Amniotic epithelial cell (primary cell): Measurements from ENCODE around the gene FKRP.

Experiments
- DNase-seq: peaks from one replicate; pipeline ENCODE4 v3.0.0-alpha.2; 2010; ENCODE audit warnings: low read depth

The FKRP gene

GRCh38 chr19:46732172-46732938 lies 13.5 kb upstream of the FKRP start:
- peak; percentile 50 for DNase-seq

DNA sequence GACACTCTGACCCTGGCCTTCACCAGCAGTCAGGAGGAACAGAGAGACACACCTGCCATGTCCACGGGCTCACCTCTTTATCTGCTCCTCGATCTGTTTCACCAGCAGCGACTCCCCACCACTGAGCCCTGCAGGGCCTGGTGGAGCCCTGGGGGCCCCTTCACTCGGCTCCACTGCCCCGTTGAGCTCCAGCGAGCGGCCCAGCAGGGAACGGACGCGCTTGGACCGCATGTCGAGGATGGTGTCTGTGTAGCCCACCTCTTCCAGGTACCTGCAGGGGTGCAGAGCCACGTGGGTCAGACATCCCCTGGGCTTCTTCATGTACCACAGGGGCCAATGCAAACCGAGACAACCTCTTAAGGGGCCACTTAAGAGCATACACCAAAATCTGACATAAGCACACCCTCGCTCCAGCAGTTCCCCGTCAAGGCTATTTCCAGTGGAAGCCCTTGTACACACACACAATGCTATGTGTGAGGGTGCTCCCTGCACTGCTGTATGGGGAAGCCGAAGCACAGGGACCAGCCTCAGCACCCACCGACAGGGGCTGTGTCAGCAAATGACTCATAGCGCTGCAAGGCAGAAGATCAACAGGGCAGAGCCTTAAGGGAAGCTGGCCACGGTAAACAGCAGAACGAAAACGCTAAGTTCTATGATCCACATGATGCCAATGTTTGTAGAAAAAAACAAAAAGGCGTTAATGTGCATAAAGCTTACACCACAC lies 12.7 kb upstream of the FKRP start:
- peak; percentile 65 for DNase-seq

GRCh38 chr19:46733690-46734292 lies 12.1 kb upstream of the FKRP start:
- DNase-seq, result no peak

DNA sequence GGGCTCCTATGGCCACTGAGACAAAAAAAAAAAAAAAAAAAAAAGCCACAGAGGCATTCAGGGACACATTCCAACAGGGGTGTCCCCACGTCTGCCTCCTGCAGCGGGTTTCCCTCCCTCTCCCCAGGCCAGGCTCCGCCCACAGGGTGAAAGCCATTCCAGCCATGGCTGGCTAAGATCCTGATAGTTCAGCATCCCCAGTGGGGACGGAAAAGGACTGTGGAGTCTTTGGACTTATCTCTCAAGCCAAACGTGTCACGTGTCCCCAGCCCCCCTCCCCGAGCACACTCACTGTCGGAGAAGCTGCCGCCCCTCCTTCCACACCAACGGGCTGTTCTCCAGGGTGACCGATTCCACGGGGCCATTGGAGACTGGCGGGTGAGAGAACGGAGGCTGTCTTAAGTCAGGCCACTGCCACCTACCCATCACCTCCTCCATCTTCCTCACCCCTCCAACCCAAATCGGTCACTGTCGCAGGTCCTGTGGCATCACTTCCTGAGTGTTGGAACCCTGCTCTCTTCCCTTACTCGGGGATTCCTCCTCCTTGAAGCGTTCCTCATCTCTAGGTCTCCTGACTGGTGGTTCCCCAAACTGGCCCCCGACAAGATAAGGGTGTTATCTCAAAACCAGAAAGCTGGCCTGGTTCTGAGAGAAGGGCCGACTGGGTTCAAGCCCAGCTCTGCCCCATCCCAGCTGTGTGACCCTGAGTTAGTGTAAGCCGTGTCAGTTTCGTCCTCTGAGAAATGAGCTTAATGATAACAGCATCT lies 9.1 kb upstream of the FKRP start:
- no peak for DNase-seq

DNA sequence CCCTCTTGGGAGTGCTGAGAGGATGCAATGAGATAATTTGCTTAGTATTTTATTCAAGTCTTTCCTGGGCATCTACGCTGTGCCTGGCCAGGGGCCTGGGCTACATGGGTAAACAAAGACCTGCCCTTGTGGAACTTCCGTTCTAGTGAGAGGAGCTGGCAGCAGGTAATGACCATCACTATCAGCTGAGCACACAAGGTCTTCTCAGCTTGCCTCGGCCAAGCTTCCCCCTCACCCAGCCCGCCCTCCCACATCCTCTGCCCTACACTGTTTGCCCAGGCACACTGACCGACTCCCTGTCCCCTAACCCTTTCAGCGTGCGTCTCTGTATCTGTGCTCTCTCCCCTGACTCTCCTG lies 8.6 kb upstream of the FKRP start:
- no peak for DNase-seq

DNA sequence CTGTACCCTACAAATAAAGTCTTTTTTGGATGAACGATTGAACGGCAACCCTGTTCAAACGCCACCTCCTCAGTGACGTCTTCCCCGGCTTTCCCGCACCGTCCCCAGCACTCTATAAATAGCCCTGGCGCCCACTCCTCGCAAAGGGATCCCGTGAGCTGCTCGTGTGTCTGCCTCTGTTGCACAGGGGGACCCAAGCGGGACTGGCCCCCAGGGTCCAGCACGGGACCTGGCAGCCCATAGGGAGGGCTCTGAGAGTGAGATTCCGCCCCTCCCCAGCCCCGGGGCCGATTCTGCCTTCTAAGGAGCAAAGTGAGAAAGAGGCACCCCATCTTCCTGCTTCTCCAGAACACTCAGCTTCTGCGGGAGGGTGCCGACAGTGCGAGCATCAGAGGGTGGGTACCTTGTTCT lies 8.1 kb upstream of the FKRP start:
- no peak for DNase-seq

DNA sequence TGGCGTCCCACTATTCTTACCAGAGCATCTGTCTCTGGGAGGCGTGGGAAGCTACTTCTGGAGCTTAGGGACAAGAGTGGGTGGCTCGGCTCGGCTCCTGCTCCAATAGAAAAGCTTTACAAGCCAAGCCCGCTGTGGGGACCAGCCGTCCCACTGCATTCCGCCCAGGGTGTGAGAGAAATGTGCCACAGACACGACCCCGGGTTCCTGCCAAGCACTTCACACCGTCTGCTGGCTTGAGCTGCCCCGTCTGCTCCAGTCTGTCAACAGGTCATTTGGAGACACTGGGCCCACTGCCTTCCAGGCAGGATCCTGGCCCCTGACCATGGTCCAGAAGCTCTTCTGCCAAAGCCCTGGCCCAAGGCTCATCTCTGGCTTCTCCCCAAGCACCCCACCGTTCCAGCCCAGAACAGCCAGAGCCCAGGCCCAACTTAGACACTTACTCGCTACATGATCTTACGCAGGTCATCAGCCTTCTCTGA lies 6.5 kb upstream of the FKRP start:
- DNase-seq, result no peak

DNA sequence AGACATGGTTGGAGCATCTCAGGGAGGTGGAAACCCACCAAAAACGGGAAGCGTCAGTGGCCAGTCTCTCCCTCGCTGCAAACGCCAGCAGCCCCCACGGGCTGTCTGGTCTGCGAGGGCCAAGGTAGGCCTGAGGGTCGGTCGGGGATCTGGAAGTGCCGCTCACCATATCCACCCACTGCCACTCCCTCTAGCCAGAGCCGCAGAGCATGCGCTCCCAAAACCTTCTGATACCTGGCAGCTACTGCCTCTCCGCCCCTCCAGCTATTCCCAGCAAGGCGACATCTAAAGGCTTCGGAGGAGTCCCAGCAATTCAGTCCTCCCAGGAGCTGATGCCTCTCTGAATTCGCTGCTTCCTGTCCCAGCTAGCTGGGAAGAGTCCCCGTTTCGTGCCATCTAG lies 4.4 kb upstream of the FKRP start:
- no peak for DNase-seq

GRCh38 chr19:46742926-46743480 lies 2.9 kb upstream of the FKRP start:
- DNase-seq, result no peak

DNA sequence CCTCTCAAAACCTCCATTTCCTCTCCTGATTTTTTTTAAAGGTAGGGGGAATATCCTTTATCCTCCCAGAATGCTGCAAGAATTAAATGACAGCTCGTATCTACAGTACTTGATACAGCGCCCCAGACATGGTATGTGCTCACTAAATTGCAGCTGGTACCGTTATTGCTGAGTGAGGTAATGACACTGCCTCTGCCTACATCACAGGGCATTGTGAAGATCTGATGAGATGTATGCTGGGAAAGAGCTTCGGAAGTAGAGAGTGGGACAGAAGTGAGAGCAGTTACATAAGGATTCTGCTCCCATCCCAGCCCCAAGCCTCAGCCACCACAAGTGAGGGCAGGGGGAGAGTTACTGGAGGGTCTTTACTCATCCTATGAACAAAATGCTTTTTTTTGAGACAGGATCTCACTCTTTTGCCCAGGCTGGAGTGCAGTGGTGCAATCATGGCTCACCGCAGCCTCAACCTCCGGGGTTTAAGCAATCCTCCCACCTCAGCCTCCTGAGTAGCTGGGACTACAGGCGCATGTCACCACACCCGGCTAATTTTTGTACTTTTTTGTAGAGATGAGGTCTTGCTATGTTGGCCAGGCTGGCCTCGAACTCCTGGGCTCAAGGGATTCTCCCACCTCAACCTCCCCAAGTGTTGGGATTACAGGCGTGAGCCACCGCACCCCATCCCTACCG lies 1.7 kb upstream of the FKRP start:
- DNase-seq, result no peak

DNA sequence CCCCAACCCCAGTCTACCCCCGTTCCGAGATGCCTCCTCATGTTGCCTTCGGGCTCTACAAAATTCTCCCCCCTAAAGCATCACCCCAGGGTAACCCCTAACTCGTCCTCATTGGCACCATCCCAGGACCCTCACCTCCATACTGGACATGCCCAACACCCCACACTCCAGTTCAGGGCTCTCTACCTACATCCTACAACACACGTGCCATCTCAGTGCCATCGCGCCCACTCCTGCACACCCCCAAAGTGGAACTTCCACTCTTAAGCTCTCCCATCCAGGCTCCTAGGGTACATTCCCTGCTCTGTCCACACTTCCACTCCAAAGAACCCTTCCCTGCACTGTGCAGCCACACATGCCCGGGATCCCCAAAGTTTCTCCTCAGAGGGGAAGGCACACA lies 827 bp upstream of the FKRP start:
- no peak for DNase-seq

DNA sequence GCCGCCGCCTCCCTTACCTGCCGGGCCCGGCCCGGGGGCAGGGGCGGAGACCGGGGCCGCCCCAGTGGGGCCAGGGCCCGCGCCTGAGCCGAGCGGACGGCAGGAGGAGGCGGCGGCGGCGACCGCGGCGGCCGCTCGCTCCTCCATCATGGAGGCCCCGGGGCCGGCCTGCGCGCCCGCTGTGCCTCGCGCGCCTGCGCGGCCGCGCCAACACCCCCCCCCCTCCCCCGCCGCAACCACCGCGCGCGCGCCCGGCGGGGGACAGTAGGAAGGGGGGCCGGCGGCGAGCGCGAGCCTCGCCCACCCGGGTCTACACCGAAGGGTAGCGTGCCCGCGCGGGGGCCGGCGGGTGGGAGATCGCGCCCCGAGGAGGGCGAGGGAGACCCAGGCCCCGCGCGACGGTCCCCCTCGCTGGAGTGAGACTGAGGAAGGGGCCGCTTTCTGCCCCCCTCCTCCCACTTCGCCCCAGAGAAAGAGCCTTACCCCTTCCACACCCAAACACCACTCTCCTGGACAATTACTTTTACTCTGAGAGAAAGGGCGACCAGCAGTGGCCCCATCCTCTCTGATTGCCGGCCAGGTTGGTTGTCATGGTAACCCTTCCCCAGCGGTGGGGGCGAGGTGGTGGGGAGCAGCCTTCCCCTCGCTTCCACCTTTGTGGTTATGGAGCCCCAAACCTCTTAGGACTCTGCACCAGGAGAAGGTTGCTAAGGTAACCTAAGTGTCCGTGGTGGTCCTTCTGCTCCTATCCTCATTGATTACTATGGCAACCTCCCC lies 612 bp downstream of the FKRP start, which contains the start of gene STRN4:
TSS of gene STRN4 (minus strand) at position 170 of the 777 bp plus-strand sequence. CDS start at position 150, 20 bp downstream.
- DNase-seq, result no peak

GRCh38 chr19:46748325-46749109 lies 2.7 kb downstream of the FKRP start:
- peak; percentile 58 for DNase-seq

GRCh38 chr19:46753420-46754155 lies 7.7 kb downstream of the FKRP start:
- DNase-seq, result no peak

DNA sequence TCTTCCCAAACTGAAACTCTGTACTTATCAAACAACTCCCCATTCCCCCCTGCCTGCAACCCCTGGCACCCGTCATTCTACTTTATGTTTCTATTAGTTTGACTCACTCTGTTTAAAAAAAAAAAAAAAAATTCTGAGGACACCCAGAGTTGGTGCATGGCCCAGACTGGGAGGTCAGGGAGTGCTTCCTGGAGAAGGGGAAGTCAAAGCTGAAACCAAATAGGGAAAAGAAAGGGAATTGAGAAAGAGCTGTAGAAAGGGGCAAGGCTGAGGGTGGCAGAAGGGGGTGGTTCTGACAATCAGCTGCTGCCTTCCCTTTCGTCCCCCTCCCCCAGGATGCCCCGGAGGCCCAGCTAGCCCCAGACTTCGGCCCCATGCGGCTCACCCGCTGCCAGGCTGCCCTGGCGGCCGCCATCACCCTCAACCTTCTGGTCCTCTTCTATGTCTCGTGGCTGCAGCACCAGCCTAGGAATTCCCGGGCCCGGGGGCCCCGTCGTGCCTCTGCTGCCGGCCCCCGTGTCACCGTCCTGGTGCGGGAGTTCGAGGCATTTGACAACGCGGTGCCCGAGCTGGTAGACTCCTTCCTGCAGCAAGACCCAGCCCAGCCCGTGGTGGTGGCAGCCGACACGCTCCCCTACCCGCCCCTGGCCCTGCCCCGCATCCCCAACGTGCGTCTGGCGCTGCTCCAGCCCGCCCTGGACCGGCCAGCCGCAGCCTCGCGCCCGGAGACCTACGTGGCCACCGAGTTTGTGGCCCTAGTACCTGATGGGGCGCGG lies 9.4 kb downstream of the FKRP start:
- peak; percentile 60 for DNase-seq

- no peak for DNase-seq
Observed at GRCh38 chr19:46755853-46756543, 10.1 kb downstream of the FKRP start.

GRCh38 chr19:46756544-46756888 lies 10.7 kb downstream of the FKRP start:
- DNase-seq, result no peak

DNA sequence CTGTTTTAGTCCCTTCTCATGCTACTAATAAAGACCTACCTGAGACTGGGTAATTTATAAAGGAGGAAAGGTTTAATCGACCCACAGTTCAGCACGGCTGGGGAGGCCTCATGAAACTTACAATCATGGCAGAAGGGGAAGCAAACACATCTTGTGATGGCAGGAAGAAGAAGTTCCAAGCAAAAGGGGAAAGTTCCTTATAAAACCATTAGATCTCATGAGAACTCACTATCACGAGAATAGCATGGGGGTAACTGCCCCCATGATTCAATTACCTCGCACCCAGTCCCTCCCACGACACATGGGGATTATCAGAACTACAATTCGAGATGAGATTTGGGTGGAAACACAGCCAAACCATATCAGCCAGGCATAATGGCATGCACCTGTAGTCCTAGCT lies 13.3 kb downstream of the FKRP start:
- no peak for DNase-seq
